Measurements from ENCODE around the gene ABCA10.
A peak's percentile ranks its signal among the peaks of the same experiment; 100 is the strongest.
"Not testable (repeated sequence)": the region's sequence is repeated elsewhere in the genome, so short reads cannot be mapped to it uniquely, and the experiment has no call there.

The ABCA10 gene

GRCh38 chr17:69230939-69231338, 2.3 kb upstream of the ABCA10 start:
- no peak for DNase-seq (ENCODE audit: low read depth in 2 of 2)

- no peak for DNase-seq (ENCODE audit: low read depth in 2 of 2)
Observed at GRCh38 chr17:69228018-69228417, 606 bp downstream of the ABCA10 start.

- no peak for DNase-seq (ENCODE audit: low read depth in 2 of 2)
Observed at GRCh38 chr17:69227541-69227940, 1.1 kb downstream of the ABCA10 start.

DNA sequence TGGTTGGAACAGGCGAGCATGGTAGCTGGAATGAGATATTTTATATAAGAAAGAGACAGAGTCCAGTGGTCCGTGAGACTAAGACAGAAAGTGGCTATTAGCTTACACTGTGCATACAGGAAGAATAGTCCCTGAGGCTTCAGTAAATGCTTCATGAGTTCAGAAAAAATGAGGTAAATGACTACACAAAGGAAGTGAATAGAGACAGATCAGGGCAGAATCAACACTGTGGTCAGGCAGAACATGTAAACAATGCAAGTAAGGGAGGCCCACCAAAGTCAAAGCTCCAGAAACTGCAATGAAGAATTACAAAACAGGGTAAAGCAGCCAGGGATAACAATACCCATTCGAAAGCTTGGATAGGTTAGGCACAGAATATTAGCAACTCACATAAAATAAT, 4.8 kb downstream of the ABCA10 start:
- DNase-seq (ENCODE audit: low read depth in 2 of 2): no peak

- no peak for DNase-seq (ENCODE audit: low read depth in 2 of 2)
Observed at GRCh38 chr17:69222707-69223258, 5.8 kb downstream of the ABCA10 start.

- no peak for DNase-seq (ENCODE audit: low read depth in 2 of 2)
Observed at GRCh38 chr17:69220098-69220497, 8.5 kb downstream of the ABCA10 start.

GRCh38 chr17:69218986-69219385, 9.6 kb downstream of the ABCA10 start:
- no peak for DNase-seq (ENCODE audit: low read depth in 2 of 2)

- DNase-seq (ENCODE audit: low read depth in 2 of 2): no peak
Observed at GRCh38 chr17:69213059-69213813, 15.4 kb downstream of the ABCA10 start.

DNA sequence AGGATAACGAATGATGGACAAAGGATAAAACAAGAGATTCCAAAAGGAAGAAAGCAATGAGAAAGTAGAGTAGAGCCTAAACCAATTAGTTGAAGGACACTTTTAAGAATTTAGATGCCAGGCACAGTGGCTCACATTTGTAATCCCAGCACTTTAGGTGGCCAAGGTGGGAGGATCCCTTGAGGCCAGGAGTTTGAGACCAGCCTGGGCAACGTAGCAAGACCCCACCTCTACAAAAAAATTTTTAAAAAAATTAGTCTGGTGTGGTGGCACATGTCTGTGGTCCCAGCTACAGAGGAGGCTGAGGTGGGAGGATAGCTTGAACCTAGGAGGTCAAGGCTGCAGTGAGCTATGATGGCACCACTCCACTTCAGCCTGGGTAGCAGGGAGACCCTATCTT, 20.0 kb downstream of the ABCA10 start:
- DNase-seq (ENCODE audit: low read depth in 2 of 2): no peak

GRCh38 chr17:69207151-69207550, 21.5 kb downstream of the ABCA10 start:
- DNase-seq (ENCODE audit: low read depth in 2 of 2): no peak

GRCh38 chr17:69198238-69198637, 30.4 kb downstream of the ABCA10 start:
- no peak for DNase-seq (ENCODE audit: low read depth in 2 of 2)

GRCh38 chr17:69196105-69196653, 32.4 kb downstream of the ABCA10 start:
- not testable (repeated sequence) for DNase-seq (ENCODE audit: low read depth in 2 of 2)

GRCh38 chr17:69192754-69193153, 35.9 kb downstream of the ABCA10 start:
- DNase-seq (ENCODE audit: low read depth in 2 of 2): no peak

DNA sequence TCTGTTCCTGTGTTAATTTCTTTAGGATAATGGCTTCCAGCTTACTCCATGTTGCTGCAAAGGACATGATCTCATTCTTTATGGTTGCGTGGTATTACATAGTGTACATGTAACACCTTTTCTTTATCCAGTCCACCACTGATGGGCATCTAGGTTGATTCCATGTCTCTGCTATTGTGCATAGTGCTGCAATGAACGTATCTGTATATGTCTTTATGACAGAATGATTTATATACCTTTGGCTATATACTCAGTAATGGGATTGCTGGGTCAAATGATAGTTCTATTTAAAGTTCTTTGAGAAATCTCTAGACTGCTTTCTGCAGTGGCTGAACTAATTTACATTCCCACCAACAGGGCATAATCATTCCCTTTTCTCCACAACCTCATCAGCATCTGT, 39.8 kb downstream of the ABCA10 start:
- DNase-seq (ENCODE audit: low read depth in 2 of 2): no peak

- DNase-seq (ENCODE audit: low read depth in 2 of 2): no peak
Observed at GRCh38 chr17:69188064-69188463, 40.6 kb downstream of the ABCA10 start.

- no peak for DNase-seq (ENCODE audit: low read depth in 2 of 2)
Observed at GRCh38 chr17:69187294-69187693, 41.3 kb downstream of the ABCA10 start.

- DNase-seq (ENCODE audit: low read depth in 2 of 2): peak in 1 of 2 experiments; percentile 2
Observed at GRCh38 chr17:69179227-69179952, 49.2 kb downstream of the ABCA10 start.

- DNase-seq (ENCODE audit: low read depth in 2 of 2): no peak
Observed at GRCh38 chr17:69176457-69176795, 52.2 kb downstream of the ABCA10 start.

GRCh38 chr17:69175625-69176456, 52.8 kb downstream of the ABCA10 start:
- peak; percentile 41 to 43 for DNase-seq (ENCODE audit: low read depth in 2 of 2)

GRCh38 chr17:69175262-69175624, 53.4 kb downstream of the ABCA10 start:
- no peak for DNase-seq (ENCODE audit: low read depth in 2 of 2)

- no peak for DNase-seq (ENCODE audit: low read depth in 2 of 2)
Observed at GRCh38 chr17:69173118-69173517, 55.5 kb downstream of the ABCA10 start.

GRCh38 chr17:69170377-69170776, 58.2 kb downstream of the ABCA10 start:
- DNase-seq (ENCODE audit: low read depth in 2 of 2): no peak
